ENCODE data around the gene FAM120C.
A peak's percentile ranks its signal among the peaks of the same experiment; 100 is the strongest.

Gene FAM120C

GRCh38 chrX:54066841-54067240, 116.2 kb downstream of the FAM120C start:
- H3K4me3 ChIP-seq (replicated peaks; ENCODE audit: low read depth, low read length), result no peak overlapping the region
- DNase-seq (ENCODE audit: extremely low read depth, low read depth), result no peak
- no peak for TF ChIP-seq CTCF (IDR thresholded peaks at IDR 0.05; ENCODE audit: low read depth, low read length, missing control alignments)

GRCh38 chrX:54064564-54064963, 118.5 kb downstream of the FAM120C start:
- no peak overlapping the region for H3K4me3 ChIP-seq (replicated peaks; ENCODE audit: low read depth, low read length)
- no peak for DNase-seq (ENCODE audit: extremely low read depth, low read depth)
- no peak for TF ChIP-seq CTCF (IDR thresholded peaks at IDR 0.05; ENCODE audit: low read depth, low read length, missing control alignments)

- DNase-seq (ENCODE audit: extremely low read depth, low read depth), result no peak
- no peak overlapping the region for H3K4me3 ChIP-seq (replicated peaks; ENCODE audit: low read depth, low read length)
- TF ChIP-seq CTCF (IDR thresholded peaks at IDR 0.05; ENCODE audit: low read depth, low read length, missing control alignments), result no peak
Observed at GRCh38 chrX:54063361-54063760, 119.7 kb downstream of the FAM120C start.

- TF ChIP-seq CTCF (IDR thresholded peaks at IDR 0.05; ENCODE audit: low read depth, low read length, missing control alignments), result no peak
- H3K4me3 ChIP-seq (replicated peaks; ENCODE audit: low read depth, low read length), result no peak overlapping the region
- DNase-seq (ENCODE audit: extremely low read depth, low read depth), result no peak
Observed at GRCh38 chrX:54049801-54050200, 133.3 kb downstream of the FAM120C start.

- DNase-seq (ENCODE audit: extremely low read depth, low read depth), result no peak
- no peak overlapping the region for H3K4me3 ChIP-seq (replicated peaks; ENCODE audit: low read depth, low read length)
- TF ChIP-seq CTCF (IDR thresholded peaks at IDR 0.05; ENCODE audit: low read depth, low read length, missing control alignments), result no peak
Observed at GRCh38 chrX:54048412-54048811, 134.6 kb downstream of the FAM120C start.

GRCh38 chrX:54045563-54046228, 137.4 kb downstream of the FAM120C start:
- no peak overlapping the region for H3K4me3 ChIP-seq (replicated peaks; ENCODE audit: low read depth, low read length)
- TF ChIP-seq CTCF (IDR thresholded peaks at IDR 0.05; ENCODE audit: low read depth, low read length, missing control alignments), result no peak
- no peak for DNase-seq (ENCODE audit: extremely low read depth, low read depth)

- TF ChIP-seq CTCF (IDR thresholded peaks at IDR 0.05; ENCODE audit: low read depth, low read length, missing control alignments), result no peak
- peak overlapping the region; percentile 71 for H3K4me3 ChIP-seq (replicated peaks; ENCODE audit: low read depth, low read length)
- no peak for DNase-seq (ENCODE audit: extremely low read depth, low read depth)
Observed at GRCh38 chrX:54044877-54045338, 138.1 kb downstream of the FAM120C start.
